GM10266 (cell line): ENCODE results near the gene XRCC4.
"Not testable (repeated sequence)": the region's sequence is repeated elsewhere in the genome, so short reads cannot be mapped to it uniquely, and the experiment has no call there.

Experiments
- DNase-seq: peaks from one replicate; pipeline ENCODE4 v3.0.0; 2012; ENCODE audit errors: extremely low spot score
- TF ChIP-seq, protein P1 (sequence below): IDR thresholded peaks from 2 replicates; pipeline ENCODE4 v1.5.1; 2012; ENCODE audit warnings: mild to moderate bottlenecking, low read depth; ENCODE audit not compliant: control insufficient read depth, insufficient read depth; ENCODE audit errors: missing control alignments

Gene XRCC4

DNA sequence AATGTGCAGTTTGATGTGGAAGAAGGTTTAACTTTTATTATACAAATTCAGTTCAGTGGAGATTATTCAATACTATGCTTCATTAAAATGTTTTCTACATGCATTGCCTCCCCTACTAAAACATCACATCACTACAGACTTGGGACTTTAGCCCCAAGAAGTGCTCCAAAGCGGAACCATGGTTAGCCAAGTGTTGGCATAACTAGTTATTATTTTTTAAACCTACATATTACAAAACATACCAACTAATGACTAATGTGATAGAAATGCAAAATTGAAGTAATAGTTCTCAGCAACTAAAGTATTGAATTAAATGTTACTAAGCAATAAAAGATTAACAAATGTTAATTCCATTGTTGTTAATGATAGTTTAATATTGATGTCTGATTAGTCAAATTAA lies 74.5 kb downstream of the XRCC4 start:
- TF ChIP-seq, protein P1, sequence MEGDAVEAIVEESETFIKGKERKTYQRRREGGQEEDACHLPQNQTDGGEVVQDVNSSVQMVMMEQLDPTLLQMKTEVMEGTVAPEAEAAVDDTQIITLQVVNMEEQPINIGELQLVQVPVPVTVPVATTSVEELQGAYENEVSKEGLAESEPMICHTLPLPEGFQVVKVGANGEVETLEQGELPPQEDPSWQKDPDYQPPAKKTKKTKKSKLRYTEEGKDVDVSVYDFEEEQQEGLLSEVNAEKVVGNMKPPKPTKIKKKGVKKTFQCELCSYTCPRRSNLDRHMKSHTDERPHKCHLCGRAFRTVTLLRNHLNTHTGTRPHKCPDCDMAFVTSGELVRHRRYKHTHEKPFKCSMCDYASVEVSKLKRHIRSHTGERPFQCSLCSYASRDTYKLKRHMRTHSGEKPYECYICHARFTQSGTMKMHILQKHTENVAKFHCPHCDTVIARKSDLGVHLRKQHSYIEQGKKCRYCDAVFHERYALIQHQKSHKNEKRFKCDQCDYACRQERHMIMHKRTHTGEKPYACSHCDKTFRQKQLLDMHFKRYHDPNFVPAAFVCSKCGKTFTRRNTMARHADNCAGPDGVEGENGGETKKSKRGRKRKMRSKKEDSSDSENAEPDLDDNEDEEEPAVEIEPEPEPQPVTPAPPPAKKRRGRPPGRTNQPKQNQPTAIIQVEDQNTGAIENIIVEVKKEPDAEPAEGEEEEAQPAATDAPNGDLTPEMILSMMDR, result no peak

DNA sequence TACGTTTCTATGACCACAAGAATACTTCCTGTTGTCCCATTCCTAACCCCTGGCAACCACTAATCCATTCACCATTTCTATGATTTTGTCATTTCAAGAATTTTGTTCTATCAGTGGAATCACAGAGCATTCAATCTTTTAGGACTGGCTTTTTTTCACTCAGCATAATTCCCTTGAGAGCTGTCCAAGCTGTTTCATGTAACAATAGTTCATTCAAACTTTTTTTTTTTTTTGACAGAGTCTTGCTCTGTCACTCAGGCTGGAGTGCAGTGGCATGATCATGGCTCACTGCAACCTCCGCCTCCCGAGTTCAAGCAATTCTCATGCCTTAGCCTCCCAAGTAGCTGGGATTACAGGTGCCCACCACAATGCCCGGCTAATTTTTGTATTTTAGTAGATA lies 75.6 kb downstream of the XRCC4 start:
- not testable (repeated sequence) for DNase-seq

More for the DNA sequence above, 74.5 kb downstream of the XRCC4 start:
- DNase-seq, result no peak

DNA sequence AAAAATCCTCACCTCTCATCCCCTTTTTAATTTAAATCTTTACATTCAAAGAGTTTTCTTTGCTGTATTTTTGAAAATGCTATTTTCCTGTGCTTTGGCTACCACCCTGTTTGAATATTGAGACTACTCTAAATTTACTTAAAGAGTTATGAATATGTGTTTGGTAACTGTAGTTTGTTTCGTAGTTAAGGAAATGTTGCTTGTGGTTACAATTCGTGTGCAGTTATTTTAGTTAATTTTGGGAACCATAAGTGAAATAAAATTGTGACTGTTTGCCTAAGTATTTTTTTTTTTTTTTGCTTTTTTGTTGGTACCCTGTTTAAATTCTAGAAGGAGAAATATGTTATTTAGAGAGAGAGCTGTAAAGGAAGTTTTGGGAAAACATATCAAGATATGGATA lies 78.7 kb downstream of the XRCC4 start:
- no peak for DNase-seq
- TF ChIP-seq, protein P1, result no peak

DNA sequence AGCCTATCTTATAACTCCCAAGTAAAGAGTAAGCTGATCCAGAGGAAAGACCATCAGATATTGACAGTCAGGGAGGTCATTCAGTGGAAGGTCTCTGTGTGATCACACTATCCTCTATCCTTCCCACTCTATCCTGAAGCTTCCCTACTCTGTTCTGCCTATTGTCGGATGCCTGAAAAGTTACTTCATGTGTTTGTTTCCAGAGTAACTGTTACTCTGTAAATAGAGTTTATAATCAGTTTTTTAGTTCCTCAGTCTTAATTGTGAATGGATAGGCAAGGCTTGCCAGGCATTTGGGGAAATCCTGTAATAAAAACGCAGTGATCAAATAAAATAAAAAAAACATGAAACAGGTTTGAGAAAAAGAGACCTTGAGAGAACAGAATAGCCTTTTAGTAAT lies 79.8 kb downstream of the XRCC4 start:
- no peak for DNase-seq
- TF ChIP-seq, protein P1, result no peak

DNA sequence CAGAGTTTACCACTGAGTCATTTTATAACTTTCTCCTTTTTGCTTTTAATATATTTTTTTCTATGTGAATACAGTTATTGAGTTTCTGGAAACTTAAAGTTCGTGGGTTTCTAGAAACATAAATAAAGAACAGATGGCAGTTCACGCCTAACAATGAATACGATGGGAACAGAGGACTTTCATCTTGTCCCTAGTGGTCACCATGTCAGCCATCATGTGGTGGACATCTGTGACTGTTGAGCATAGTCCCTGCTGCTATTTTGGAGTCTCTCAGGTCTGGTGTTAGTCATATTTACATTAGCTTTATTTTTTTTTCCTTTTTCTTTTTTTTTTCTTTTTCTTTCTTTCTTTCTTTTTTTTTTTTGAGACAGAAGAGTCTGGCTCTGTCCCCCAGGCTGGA lies 85.3 kb downstream of the XRCC4 start:
- TF ChIP-seq, protein P1, result no peak
- no peak for DNase-seq

DNA sequence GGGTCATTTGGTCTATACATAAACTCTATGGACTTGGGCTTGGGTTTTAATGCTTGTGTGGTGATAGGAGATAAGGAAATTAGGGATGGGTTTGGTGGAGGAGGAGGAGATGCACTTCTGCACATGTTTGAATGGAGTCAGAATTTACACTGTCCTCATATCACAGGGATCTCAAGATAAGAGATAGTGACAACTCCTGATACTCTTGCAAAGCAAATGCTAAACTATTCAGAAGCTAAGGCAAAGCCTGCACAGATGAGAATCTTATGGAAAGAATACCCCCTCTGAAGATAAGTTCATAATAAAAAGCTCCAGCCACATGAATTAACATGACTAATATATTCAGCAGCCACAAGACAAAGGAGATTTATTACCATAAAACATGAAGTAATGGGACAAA lies 90.2 kb downstream of the XRCC4 start:
- DNase-seq, result no peak
- TF ChIP-seq, protein P1, result no peak

DNA sequence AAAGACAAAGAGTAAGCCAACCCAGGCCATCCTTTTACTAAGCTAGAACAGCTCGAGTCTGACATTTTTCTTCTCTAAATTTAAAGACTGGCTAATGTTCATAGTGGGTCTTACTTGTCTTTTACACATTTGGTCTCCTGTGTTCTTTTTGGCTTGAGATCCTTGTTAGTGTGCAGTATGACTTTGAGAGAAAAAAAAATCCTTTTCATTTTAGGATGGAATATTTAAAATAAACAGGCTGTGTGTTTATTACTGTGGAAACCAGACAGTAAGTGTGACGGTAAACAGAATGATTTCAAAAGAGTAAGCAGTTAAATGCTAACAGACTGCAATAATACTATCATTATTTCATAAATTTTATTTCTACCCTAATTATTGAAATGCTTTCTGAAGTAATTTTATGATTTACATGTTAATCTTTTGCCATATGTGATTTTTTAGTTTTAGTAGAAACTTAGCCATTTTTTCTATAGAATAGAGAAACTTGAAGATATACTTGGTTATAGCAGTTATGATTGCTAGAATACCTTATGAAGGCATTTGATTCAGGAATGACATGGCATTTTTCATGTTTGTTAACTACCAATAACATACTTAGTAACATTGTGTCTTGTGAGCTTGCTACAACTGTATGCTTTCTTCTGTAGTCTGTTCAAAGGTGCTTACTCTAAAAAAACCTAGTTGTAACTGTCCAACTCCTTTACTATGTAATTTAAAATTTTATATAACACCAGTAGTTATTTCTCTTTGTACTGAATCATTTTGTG lies 92.4 kb downstream of the XRCC4 start:
- DNase-seq, result no peak
- TF ChIP-seq, protein P1, result no peak

DNA sequence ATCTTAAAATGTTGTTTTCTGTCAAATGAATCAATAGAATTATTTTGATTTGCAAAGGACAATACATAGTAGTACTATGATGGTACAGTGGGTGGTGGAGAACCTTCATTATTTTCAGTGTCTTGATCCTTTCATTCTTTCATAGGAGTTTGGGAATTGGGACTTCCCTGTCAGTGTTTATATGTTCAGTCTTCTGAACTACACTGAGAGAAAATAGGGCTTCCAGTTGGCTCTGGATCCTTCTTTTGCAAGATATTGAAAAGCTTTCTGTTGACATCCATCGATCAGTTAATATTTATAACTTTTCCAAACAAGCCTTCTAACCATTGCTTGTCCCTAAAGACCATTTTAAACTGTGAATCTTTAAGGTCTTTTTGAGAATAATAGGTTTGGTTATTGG lies 94.7 kb downstream of the XRCC4 start:
- TF ChIP-seq, protein P1, result no peak

More for the DNA sequence above, 94.7 kb downstream of the XRCC4 start:
- no peak for DNase-seq
